Keratinocyte (primary cell): ENCODE data around the gene MYLK4. TPM values are rescaled to one million over a fixed set of nuclear protein-coding genes. Genes with fewer than 3 reads are reported as not detected.

ENCODE experiments used
- DNase-seq: peaks from one replicate; pipeline ENCODE4 v3.0.0-alpha.2; 2011; ENCODE audit warnings: low read depth, missing footprints, low spot score
- FAIRE-seq: peaks from 2 replicates; lab custom pipeline; 2011; peaks lifted over from hg19 to GRCh38; lab: Jason Lieb, UNC
- H2AFZ ChIP-seq: 2 replicates; pipeline ENCODE4 v1.6.0; 2012; ENCODE audit warnings: low read length, control low read depth, inconsistent platforms; ENCODE audit not compliant: control insufficient read depth
- H3K27ac ChIP-seq: 2 replicates; pipeline ENCODE4 v1.5.1; 2011; ENCODE audit warnings: low read length; ENCODE audit not compliant: control insufficient read depth, insufficient read depth
- H3K27me3 ChIP-seq: 3 replicates; pipeline ENCODE4 v1.6.0; 2011; ENCODE audit warnings: low read length; ENCODE audit not compliant: control insufficient read depth, insufficient read depth; ENCODE audit errors: extremely low read depth
- H3K36me3 ChIP-seq, 2 experiments: 2 replicates in 1 of 2; 3 replicates in 1 of 2; pipeline ENCODE4 v1.5.1; 2011; ENCODE audit warnings: low read length in 2 of 2, mild to moderate bottlenecking in 1 of 2; ENCODE audit not compliant: control insufficient read depth in 2 of 2, insufficient read depth in 2 of 2; ENCODE audit errors: extremely low read depth in 1 of 2
- H3K4me1 ChIP-seq: 3 replicates; pipeline ENCODE4 v1.5.1; 2011; ENCODE audit warnings: low read length; ENCODE audit not compliant: control insufficient read depth, insufficient read depth; ENCODE audit errors: extremely low read depth
- H3K4me2 ChIP-seq: 3 replicates; pipeline ENCODE4 v1.6.0; 2011; ENCODE audit warnings: low read depth, low read length; ENCODE audit not compliant: control insufficient read depth, insufficient read depth; ENCODE audit errors: extremely low read depth
- H3K4me3 ChIP-seq, 3 experiments: fragments of 200-600 bp in 1 of 3; sonication (generic) in 1 of 3; 2 replicates in 2 of 3; 3 replicates in 1 of 3; pipeline ENCODE4 v1.5.1; 2011 to 2016; ENCODE audit warnings: low read length in 3 of 3, mild to moderate bottlenecking in 3 of 3, control low read depth in 2 of 3, inconsistent platforms in 1 of 3, low read depth in 1 of 3, mixed read lengths in 1 of 3, mixed run types in 1 of 3, moderate library complexity in 1 of 3; ENCODE audit not compliant: control insufficient read depth in 2 of 3, insufficient read depth in 2 of 3; ENCODE audit errors: extremely low read depth in 1 of 3
- H3K79me2 ChIP-seq: 2 replicates; pipeline ENCODE4 v1.6.0; 2012; ENCODE audit warnings: low read length; ENCODE audit not compliant: control insufficient read depth, insufficient read depth
- H3K9ac ChIP-seq: 3 replicates; pipeline ENCODE4 v1.6.0; 2011; ENCODE audit warnings: low read length; ENCODE audit not compliant: control insufficient read depth, insufficient read depth; ENCODE audit errors: extremely low read depth
- H3K9me1 ChIP-seq: 3 replicates; pipeline ENCODE4 v1.6.0; 2011; ENCODE audit warnings: low read length; ENCODE audit not compliant: control insufficient read depth, insufficient read depth; ENCODE audit errors: extremely low read depth
- H3K9me3 ChIP-seq: 2 replicates; pipeline ENCODE4 v1.5.1; 2012; ENCODE audit warnings: low read depth, low read length; ENCODE audit not compliant: control insufficient read depth
- H4K20me1 ChIP-seq: 3 replicates; pipeline ENCODE4 v1.6.0; 2011; ENCODE audit warnings: low read length; ENCODE audit not compliant: control insufficient read depth, insufficient read depth; ENCODE audit errors: extremely low read depth
- EZH2 ChIP-seq: IDR thresholded peaks from one replicate; pipeline ENCODE4 v1.6.1; 2012; ENCODE audit warnings: inconsistent platforms, mild to moderate bottlenecking, low read length, moderate library complexity
- dilution Hi-C: fragments of 300-500 bp; cut with MboI; formaldehyde crosslinking; loops from one replicate; pipeline ENCODE4 v1.7.0; 2020; ENCODE audit warnings: low sequenced_read_pairs; ENCODE audit not compliant: extremely low pct_ligation_motif_present
- polyA plus RNA-seq, 5 experiments: library from polyadenylated mRNA; depleted of rRNA in 3 of 5; stranded (reverse) in 3 of 5; stranded (forward) in 1 of 5; unstranded in 1 of 5; fragments of >200 nt; gene quantifications; 1 replicate in 1 of 5; 2 replicates in 3 of 5; 3 replicates in 1 of 5; pipeline versions ENCODE4 v1.2.1 to v1.2.3, GENCODE V29; 2011 to 2012; ENCODE audit warnings: missing spikeins in 2 of 5, low read depth in 1 of 5, low replicate concordance in 1 of 5
- TF ChIP-seq, protein P1 (sequence below), 3 experiments: IDR thresholded peaks in 1 of 3; conservative IDR thresholded peaks in 1 of 3; optimal IDR thresholded peaks in 1 of 3; 2 replicates in 2 of 3; 3 replicates in 1 of 3; pipeline versions ENCODE3 to v1.5.1; 2011; ENCODE audit warnings: low read length in 3 of 3, mild to moderate bottlenecking in 3 of 3, moderate library complexity in 2 of 3, control low read depth in 1 of 3, inconsistent platforms in 1 of 3; ENCODE audit not compliant: insufficient read depth in 2 of 3; ENCODE audit errors: extremely low read depth in 1 of 3

The MYLK4 gene
- polyA plus RNA-seq, 1 donor (not counting 4 experiments of a cell fraction or from before 2014, with no cell fraction given) = 0.31 TPM

- no peaks in the 10 kb centered on the region for H3K27me3 ChIP-seq
- no peaks in the 10 kb centered on the region for H3K79me2 ChIP-seq
- H3K36me3 ChIP-seq = no peaks in the 10 kb centered on the region
- no peak overlapping the region for H3K4me3 ChIP-seq
- H3K4me1 ChIP-seq = no peaks in the 10 kb centered on the region
- no peak overlapping the region for H3K9ac ChIP-seq
- no peaks in the 10 kb centered on the region for H4K20me1 ChIP-seq
- FAIRE-seq (no peak), DNase-seq (no peak)
- H3K4me2 ChIP-seq = no peak overlapping the region
- dilution Hi-C loops = no loop called here
- H3K27ac ChIP-seq = no peak overlapping the region
- H2AFZ ChIP-seq = no peak overlapping the region
- no peaks in the 10 kb centered on the region for H3K9me1 ChIP-seq
- TF ChIP-seq, protein P1, sequence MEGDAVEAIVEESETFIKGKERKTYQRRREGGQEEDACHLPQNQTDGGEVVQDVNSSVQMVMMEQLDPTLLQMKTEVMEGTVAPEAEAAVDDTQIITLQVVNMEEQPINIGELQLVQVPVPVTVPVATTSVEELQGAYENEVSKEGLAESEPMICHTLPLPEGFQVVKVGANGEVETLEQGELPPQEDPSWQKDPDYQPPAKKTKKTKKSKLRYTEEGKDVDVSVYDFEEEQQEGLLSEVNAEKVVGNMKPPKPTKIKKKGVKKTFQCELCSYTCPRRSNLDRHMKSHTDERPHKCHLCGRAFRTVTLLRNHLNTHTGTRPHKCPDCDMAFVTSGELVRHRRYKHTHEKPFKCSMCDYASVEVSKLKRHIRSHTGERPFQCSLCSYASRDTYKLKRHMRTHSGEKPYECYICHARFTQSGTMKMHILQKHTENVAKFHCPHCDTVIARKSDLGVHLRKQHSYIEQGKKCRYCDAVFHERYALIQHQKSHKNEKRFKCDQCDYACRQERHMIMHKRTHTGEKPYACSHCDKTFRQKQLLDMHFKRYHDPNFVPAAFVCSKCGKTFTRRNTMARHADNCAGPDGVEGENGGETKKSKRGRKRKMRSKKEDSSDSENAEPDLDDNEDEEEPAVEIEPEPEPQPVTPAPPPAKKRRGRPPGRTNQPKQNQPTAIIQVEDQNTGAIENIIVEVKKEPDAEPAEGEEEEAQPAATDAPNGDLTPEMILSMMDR (optimal IDR thresholded peaks at IDR 0.05 in 1 of 3, IDR thresholded peaks at IDR 0.05 in 1 of 3, conservative IDR thresholded peaks at IDR 0.05 in 1 of 3; ENCODE audit: extremely low read depth in 1 of 3, insufficient read depth in 2 of 3, low read length in 3 of 3) = no peak
- no peak for TF ChIP-seq EZH2
- no peaks in the 10 kb centered on the region for H3K9me3 ChIP-seq
Measured at GRCh38 chr6:2755456-2755855, 4.7 kb upstream of the MYLK4 start.

GRCh38 chr6:2754911-2755310 is 4.2 kb upstream of the MYLK4 start:
- TF ChIP-seq, protein P1 (optimal IDR thresholded peaks at IDR 0.05 in 1 of 3, IDR thresholded peaks at IDR 0.05 in 1 of 3, conservative IDR thresholded peaks at IDR 0.05 in 1 of 3; ENCODE audit: extremely low read depth in 1 of 3, insufficient read depth in 2 of 3, low read length in 3 of 3) = no peak
- no peak for TF ChIP-seq EZH2
- FAIRE-seq = no peak
- Histone ChIP-seq H3K4me3 (no peak overlapping the region), H3K4me2 (no peak overlapping the region), H3K27me3 (no peaks in the 10 kb centered on the region), H3K36me3 (no peaks in the 10 kb centered on the region), H3K79me2 (no peaks in the 10 kb centered on the region), H3K9ac (no peak overlapping the region), H3K9me1 (no peaks in the 10 kb centered on the region), H4K20me1 (no peaks in the 10 kb centered on the region), H3K27ac (no peak overlapping the region), H3K9me3 (no peaks in the 10 kb centered on the region), H3K4me1 (no peaks in the 10 kb centered on the region), H2AFZ (no peak overlapping the region)
- no peak for DNase-seq
- dilution Hi-C loops = no loop called here
